Activated T-helper 2 cell treated with anti-CD3 and anti-CD28 coated beads, Interferon-gamma antibody, Interleukin-2, Interleukin-4, amounts not matched to agents 10 μg/mL and 5 μg/mL and 100 μg/mL, durations not matched to agents 14 hours and 24 hours and 36 hours (primary cell): ENCODE data around the gene DERA. TPM values are rescaled to one million over a fixed set of nuclear protein-coding genes. Genes with fewer than 3 reads are reported as not detected.

ENCODE experiments used
- DNase-seq: peaks from one replicate; pipeline ENCODE4 v3.0.0; 2021; ENCODE audit warnings: low spot score
- H3K27ac Mint-ChIP-seq: one replicate; pipeline ENCODE4 v1.8.0; 2021; ENCODE audit warnings: mixed read lengths
- H3K27me3 Mint-ChIP-seq: one replicate; pipeline ENCODE4 v1.8.0; 2021; ENCODE audit warnings: low read depth, mixed read lengths
- H3K36me3 Mint-ChIP-seq: one replicate; pipeline ENCODE4 v1.8.0; 2021; ENCODE audit warnings: low read depth, mixed read lengths
- H3K4me1 Mint-ChIP-seq: one replicate; pipeline ENCODE4 v1.8.0; 2021; ENCODE audit warnings: low read depth, mixed read lengths
- H3K4me3 Mint-ChIP-seq: one replicate; pipeline ENCODE4 v1.8.0; 2021; ENCODE audit warnings: low read depth, mild to moderate bottlenecking, moderate library complexity, mixed read lengths
- H3K9me3 Mint-ChIP-seq: one replicate; pipeline ENCODE4 v1.8.0; 2021; ENCODE audit warnings: mixed read lengths
- intact Hi-C: fragments of 100-400 bp; cut with micrococcal nuclease; formaldehyde crosslinking; loops from one replicate; pipeline ENCODE4 v1.15.1; 2023
- total RNA-seq: library from RNA; stranded (reverse); gene quantifications from 2 replicates; pipeline ENCODE4 v1.2.3, GENCODE V29; 2022

Gene DERA
- total RNA-seq, 1 donor from 2014 or later: 21.4 TPM

- H3K27me3 Mint-ChIP-seq: no peaks in the 10 kb centered on the region
- DNase-seq: no peak
- intact Hi-C loops: no loop called here
- peaks cover 15% of the 10 kb centered on the region for H3K4me1 Mint-ChIP-seq
- H3K4me3 Mint-ChIP-seq: no peak overlapping the region
- H3K27ac Mint-ChIP-seq: no peak overlapping the region
- H3K36me3 Mint-ChIP-seq: no peaks in the 10 kb centered on the region
- H3K9me3 Mint-ChIP-seq: no peaks in the 10 kb centered on the region
These were observed 70.9 kb downstream of the DERA start for GRCh38 chr12:15982071-15982470.

DNA sequence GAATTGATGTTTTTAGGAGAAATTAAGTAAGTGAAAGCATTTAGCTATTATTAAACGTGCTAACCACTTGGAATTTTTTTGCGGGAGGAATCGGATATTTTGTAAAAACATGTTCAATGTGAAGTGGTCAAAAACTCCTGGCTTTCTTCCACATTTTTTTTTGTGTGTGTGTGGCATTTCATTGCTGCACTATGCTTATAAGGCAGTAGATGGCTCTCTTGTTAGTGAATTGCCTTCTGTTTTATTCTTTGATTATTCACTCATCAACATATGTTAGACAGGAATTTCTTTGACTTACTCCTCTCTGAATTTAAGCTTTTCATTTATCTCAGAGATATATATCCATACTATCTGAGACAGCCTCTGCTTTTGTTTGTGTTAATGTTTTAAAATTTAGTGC, 71.3 kb downstream of the DERA start:
- Mint-ChIP-seq H3K4me3 (no peak overlapping the region), H3K27me3 (no peaks in the 10 kb centered on the region), H3K9me3 (peaks cover under 1% of the 10 kb centered on the region), H3K27ac (no peak overlapping the region), H3K36me3 (peaks cover 1% of the 10 kb centered on the region), H3K4me1 (peaks cover 15% of the 10 kb centered on the region)
- intact Hi-C loops: no loop called here
- DNase-seq: no peak

GRCh38 chr12:15982921-15983320, 71.8 kb downstream of the DERA start:
- Mint-ChIP-seq H3K4me3 (no peak overlapping the region), H3K36me3 (peaks cover 5% of the 10 kb centered on the region), H3K4me1 (peaks cover 15% of the 10 kb centered on the region), H3K27ac (no peak overlapping the region), H3K27me3 (no peaks in the 10 kb centered on the region), H3K9me3 (peaks cover 3% of the 10 kb centered on the region)
- no peak for DNase-seq
- intact Hi-C loops: no loop called here

GRCh38 chr12:15984097-15984800, 73.1 kb downstream of the DERA start:
- Mint-ChIP-seq H3K4me3 (no peak overlapping the region), H3K27me3 (no peaks in the 10 kb centered on the region), H3K4me1 (peaks cover 15% of the 10 kb centered on the region), H3K9me3 (peaks cover 3% of the 10 kb centered on the region), H3K36me3 (peaks cover 6% of the 10 kb centered on the region), H3K27ac (no peak overlapping the region)
- no peak for DNase-seq
- intact Hi-C loops: no loop called here

- no peak for DNase-seq
- H3K27me3 Mint-ChIP-seq: no peaks in the 10 kb centered on the region
- H3K4me1 Mint-ChIP-seq: peaks cover 15% of the 10 kb centered on the region
These were observed 73.8 kb downstream of the DERA start for GRCh38 chr12:15984963-15985362.

DNA sequence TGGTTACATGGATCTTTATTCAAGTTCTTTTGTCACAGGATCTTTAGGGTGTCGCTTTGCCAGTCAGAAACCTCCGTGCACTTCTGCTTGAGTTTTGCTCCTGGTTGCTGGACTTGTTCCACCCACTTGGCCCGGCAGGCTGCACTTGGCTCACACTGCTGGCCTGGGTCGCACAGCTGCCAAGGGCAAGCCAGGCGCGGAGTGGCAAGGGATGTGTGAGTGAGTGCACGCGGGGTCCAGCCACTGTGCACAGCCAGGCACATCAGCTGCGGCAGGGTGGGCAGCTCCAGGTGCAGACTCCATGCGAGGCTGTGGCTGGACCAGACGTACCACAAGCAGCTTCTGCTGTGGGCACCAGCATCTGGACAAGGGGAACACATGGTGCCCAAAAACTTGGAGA, 76.6 kb downstream of the DERA start:
- H3K27ac Mint-ChIP-seq: no peak overlapping the region
- no peak overlapping the region for H3K4me3 Mint-ChIP-seq
- intact Hi-C loops: no loop called here
- H3K9me3 Mint-ChIP-seq: peaks cover 3% of the 10 kb centered on the region
- peaks cover 10% of the 10 kb centered on the region for H3K36me3 Mint-ChIP-seq
- H3K4me1 Mint-ChIP-seq: peaks cover 15% of the 10 kb centered on the region
- H3K27me3 Mint-ChIP-seq: no peaks in the 10 kb centered on the region
- no peak for DNase-seq

More at GRCh38 chr12:15984963-15985362, 73.8 kb downstream of the DERA start:
- H3K9me3 Mint-ChIP-seq: peaks cover 3% of the 10 kb centered on the region
- intact Hi-C loops: no loop called here
- H3K36me3 Mint-ChIP-seq: peaks cover 9% of the 10 kb centered on the region
- H3K27ac Mint-ChIP-seq: no peak overlapping the region
- H3K4me3 Mint-ChIP-seq: no peak overlapping the region

DNA sequence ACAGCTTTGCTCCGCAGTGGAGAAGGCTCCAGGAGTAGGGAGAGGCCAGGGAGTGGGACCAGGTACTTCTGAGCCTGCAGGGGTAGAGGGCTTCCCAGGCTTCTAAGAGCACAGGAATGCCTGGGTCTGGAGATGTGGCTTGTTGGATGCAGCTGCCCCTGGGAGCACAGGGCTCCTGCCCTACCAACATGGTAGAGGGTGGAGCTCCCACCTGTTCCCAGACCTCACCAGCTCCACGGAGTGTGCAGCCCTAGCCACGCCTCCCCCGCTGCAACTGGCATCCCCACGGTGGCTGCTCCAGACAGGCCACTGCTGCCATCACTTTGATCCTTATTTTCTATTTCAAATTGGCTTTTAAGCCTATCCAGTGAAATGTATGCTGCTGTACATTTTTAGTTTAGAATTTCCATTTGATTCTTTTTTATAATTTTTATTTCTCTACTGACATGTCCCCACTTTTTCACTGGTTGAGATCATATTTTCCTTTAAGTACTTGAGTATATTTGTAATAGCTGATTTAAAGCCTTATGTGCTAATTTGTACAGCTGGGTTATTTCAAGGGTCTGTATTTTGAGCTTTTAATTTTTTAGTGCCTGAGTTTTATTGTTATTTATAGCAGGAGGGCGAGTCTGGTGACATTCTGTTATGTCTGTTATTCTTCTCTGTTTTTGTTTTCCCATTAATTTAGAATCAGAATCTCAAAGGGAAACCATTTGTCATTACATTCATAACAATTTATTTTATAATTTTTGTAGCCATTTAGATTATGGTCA, 78.0 kb downstream of the DERA start:
- intact Hi-C loops: no loop called here
- Mint-ChIP-seq H3K36me3 (peaks cover 10% of the 10 kb centered on the region), H3K4me3 (no peak overlapping the region), H3K4me1 (peaks cover 15% of the 10 kb centered on the region), H3K9me3 (peaks cover 3% of the 10 kb centered on the region), H3K27ac (no peak overlapping the region), H3K27me3 (no peaks in the 10 kb centered on the region)
- DNase-seq: no peak

- no peak overlapping the region for H3K4me3 Mint-ChIP-seq
- no peaks in the 10 kb centered on the region for H3K27me3 Mint-ChIP-seq
- H3K4me1 Mint-ChIP-seq: no peaks in the 10 kb centered on the region
- H3K27ac Mint-ChIP-seq: no peak overlapping the region
- intact Hi-C loops: no loop called here
- H3K36me3 Mint-ChIP-seq: no peaks in the 10 kb centered on the region
- no peaks in the 10 kb centered on the region for H3K9me3 Mint-ChIP-seq
- DNase-seq: no peak
These were observed 84.7 kb downstream of the DERA start for GRCh38 chr12:15995801-15996200.

GRCh38 chr12:15996254-15996653, 85.1 kb downstream of the DERA start:
- DNase-seq: no peak
- Mint-ChIP-seq H3K4me3 (no peak overlapping the region), H3K27ac (no peak overlapping the region), H3K4me1 (no peaks in the 10 kb centered on the region), H3K36me3 (no peaks in the 10 kb centered on the region), H3K27me3 (no peaks in the 10 kb centered on the region), H3K9me3 (no peaks in the 10 kb centered on the region)
- intact Hi-C loops: no loop called here

GRCh38 chr12:15996948-15997347, 85.8 kb downstream of the DERA start:
- H3K27ac Mint-ChIP-seq: no peak overlapping the region
- H3K4me1 Mint-ChIP-seq: no peaks in the 10 kb centered on the region
- H3K9me3 Mint-ChIP-seq: no peaks in the 10 kb centered on the region
- intact Hi-C loops: no loop called here
- H3K4me3 Mint-ChIP-seq: no peak overlapping the region
- no peaks in the 10 kb centered on the region for H3K27me3 Mint-ChIP-seq
- H3K36me3 Mint-ChIP-seq: no peaks in the 10 kb centered on the region
- DNase-seq: no peak

DNA sequence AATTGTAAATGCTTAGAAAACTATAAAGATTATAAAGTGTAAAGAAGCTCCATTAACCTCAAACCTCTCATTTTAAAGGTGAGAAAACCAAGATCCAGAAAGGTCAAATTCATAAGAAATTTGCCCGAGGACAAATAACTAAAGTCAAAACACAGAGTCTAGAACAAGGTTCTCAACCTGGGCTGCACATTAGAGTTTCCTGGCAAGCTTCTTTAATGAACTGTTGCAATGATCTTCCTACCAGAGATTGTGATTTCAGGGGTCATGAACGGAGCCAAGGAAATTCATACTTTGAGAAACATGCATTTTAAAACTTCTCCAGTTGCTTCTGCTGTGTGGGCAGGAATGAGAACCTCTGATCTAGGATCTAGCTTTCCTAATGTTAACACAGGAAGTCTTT, 86.8 kb downstream of the DERA start:
- Mint-ChIP-seq H3K27me3 (no peaks in the 10 kb centered on the region), H3K36me3 (no peaks in the 10 kb centered on the region), H3K4me1 (no peaks in the 10 kb centered on the region), H3K9me3 (no peaks in the 10 kb centered on the region), H3K27ac (no peak overlapping the region), H3K4me3 (no peak overlapping the region)
- DNase-seq: no peak
- intact Hi-C loops: no loop called here

- H3K4me1 Mint-ChIP-seq: no peaks in the 10 kb centered on the region
- H3K36me3 Mint-ChIP-seq: no peaks in the 10 kb centered on the region
- intact Hi-C loops: no loop called here
- H3K9me3 Mint-ChIP-seq: no peaks in the 10 kb centered on the region
- no peak for DNase-seq
- no peak overlapping the region for H3K27ac Mint-ChIP-seq
- no peak overlapping the region for H3K4me3 Mint-ChIP-seq
- H3K27me3 Mint-ChIP-seq: no peaks in the 10 kb centered on the region
These were observed 91.7 kb downstream of the DERA start for GRCh38 chr12:16002880-16003279.

DNA sequence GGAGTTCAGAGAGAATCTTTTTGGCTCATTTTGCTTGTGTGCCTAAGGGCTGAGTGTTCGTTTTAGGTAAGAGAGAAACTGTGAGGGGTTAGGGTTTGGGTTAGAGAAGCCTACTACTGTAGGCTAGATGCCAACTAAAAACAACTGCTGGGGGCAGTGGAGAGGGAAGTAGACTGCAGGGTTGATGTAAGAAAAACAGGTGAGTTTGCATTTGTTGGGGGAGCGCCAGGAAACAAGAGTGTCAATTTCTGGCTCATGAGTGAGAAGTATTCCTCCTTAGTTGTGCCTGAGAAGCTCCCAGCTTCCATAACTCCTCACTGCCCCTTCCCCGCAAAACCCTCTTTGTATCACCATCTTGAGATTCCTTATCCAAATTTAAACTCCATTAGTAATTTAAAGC, 92.3 kb downstream of the DERA start:
- intact Hi-C loops: no loop called here
- H3K4me1 Mint-ChIP-seq: no peaks in the 10 kb centered on the region
- no peak overlapping the region for H3K27ac Mint-ChIP-seq
- no peaks in the 10 kb centered on the region for H3K36me3 Mint-ChIP-seq
- no peak for DNase-seq
- no peak overlapping the region for H3K4me3 Mint-ChIP-seq
- no peaks in the 10 kb centered on the region for H3K27me3 Mint-ChIP-seq
- H3K9me3 Mint-ChIP-seq: no peaks in the 10 kb centered on the region
